ENCODE measurements around the gene ELF5.
A peak's percentile ranks its signal among the peaks of the same experiment; 100 is the strongest.

The ELF5 gene

GRCh38 chr11:34522188-34522587 lies 8.6 kb upstream of the ELF5 start:
- DNase-seq (ENCODE audit: low spot score) = no peak

- DNase-seq (ENCODE audit: low spot score) = no peak
Observed at GRCh38 chr11:34521265-34521664, 7.7 kb upstream of the ELF5 start.

- DNase-seq (ENCODE audit: low spot score) = no peak
Observed at GRCh38 chr11:34519595-34520235, 6.1 kb upstream of the ELF5 start.

DNA sequence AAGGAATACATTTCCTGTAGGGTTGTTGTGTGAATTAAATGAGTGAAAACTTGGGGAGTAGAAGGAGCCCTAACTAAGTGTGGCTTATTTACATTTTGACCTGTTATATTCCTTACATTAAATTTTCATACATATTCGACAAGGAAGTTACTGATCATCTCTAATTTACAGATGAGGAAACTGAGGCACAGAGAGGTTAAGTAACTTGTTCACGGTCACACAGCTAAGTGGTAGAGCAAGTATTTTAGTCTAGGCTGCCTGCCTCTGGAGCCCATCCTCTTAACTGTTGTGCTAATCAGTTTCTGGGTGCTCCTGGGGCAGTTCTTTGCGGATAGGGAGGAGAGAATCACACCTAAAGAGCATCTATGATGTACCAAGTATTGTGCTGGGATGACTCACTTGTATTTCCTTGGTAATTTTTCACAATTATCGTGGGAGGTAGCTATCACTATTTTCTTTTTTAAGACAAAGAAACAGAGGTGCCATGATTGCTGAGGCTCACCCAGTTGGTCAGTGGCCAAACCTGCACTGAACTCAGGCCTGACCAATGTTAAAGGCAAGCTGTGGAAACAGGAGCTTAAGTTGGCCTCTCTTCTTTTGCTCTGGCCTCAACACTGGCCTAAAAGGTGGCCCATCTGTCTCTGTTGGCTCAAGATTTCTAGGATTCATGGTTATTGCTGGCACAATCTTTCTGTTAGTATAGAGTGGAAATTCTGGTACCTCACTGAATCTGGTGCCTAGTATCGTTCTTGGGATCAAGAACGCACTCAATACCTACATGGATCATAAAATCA lies 2.9 kb upstream of the ELF5 start:
- DNase-seq (ENCODE audit: low spot score) = no peak

GRCh38 chr11:34514597-34514996 lies 1.0 kb upstream of the ELF5 start:
- DNase-seq (ENCODE audit: low spot score) = no peak

GRCh38 chr11:34512840-34513681 lies 533 bp downstream of the ELF5 start:
- DNase-seq (ENCODE audit: low spot score) = peak; percentile 42

DNA sequence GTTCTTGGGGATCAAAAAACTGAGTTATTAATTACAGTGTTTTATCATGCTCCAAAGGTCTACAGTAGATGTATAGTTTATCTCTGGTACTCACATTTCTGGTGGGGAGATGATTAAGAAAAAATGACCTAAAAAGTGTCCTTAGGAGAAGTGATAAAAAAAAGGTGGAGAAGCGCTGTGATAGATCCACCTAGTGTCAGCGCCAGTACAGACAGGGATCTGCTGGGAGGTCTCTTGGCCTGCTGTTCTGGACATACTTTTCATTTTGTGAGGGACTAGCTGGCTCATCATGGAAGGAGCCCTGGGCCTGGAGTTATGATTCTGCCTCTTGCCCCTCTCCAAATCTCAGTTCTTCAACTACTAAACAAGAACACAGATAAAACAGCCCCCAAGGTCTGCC lies 2.9 kb downstream of the ELF5 start:
- no peak for DNase-seq (ENCODE audit: low spot score)

DNA sequence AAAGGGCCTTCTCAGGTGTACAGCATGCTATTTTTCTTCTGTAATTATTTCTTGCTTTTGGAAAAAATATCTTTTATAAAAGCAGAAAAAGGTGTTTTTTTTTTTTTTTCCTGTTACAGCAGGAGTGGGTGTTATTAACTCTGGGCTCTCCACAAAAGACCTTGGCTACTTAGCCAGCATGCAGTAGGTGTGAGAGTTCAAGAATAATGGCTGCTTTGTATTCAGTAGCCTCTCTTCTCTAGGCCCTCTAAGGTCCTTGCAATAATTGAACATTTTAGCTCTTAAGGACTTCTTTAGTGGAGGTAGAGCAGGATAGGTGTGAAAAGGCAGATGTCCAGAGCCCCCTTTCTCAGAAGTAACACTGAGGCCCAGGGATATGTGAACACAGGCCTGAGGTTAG lies 3.4 kb downstream of the ELF5 start:
- no peak for DNase-seq (ENCODE audit: low spot score)

DNA sequence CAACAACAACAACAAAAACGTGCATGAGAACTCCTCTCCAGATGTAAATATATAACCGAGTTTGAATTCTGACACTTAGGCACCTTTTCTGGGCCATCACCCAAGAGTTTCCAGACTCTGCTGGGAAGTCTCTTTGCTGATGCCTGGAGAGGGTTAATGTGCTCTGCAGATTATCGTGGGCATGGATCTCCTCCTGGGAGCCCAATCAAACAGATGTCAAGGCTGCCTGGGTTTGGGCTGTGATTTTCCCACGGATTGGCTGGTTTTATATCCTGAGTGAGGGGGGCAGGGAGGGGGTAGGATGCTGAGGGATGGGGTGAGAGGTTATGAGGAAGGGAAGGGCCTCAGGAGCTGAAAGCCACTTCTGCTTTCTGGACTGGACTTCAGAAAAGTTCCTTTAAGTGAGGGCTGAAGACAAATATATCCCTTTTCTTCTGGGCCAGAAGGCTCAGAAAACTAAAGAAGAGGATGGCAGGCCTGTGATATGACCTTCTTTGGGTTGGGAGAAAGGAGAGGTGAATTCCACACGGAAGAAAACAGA lies 4.2 kb downstream of the ELF5 start:
- DNase-seq (ENCODE audit: low spot score) = no peak

DNA sequence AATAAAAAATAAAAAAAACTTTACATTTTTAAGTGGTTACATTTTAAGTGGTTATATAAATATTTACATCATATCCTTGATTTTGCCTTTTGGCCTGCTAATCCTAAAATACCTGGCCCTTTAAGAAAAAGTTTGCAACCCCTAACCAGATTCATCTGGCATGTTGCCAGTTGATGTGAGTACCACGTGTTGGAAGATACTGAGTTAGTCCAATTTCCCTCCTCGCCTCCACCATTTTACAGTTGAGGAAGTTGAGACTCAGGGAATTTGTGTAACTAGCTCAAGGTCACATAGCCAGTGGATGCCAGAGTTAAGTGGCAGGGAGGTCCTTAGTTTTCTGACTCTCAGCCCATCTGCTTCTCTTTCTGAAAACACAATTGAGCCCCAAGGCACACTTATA lies 5.1 kb downstream of the ELF5 start:
- no peak for DNase-seq (ENCODE audit: low spot score)

- no peak for DNase-seq (ENCODE audit: low spot score)
Observed at GRCh38 chr11:34507610-34508009, 6.0 kb downstream of the ELF5 start.

DNA sequence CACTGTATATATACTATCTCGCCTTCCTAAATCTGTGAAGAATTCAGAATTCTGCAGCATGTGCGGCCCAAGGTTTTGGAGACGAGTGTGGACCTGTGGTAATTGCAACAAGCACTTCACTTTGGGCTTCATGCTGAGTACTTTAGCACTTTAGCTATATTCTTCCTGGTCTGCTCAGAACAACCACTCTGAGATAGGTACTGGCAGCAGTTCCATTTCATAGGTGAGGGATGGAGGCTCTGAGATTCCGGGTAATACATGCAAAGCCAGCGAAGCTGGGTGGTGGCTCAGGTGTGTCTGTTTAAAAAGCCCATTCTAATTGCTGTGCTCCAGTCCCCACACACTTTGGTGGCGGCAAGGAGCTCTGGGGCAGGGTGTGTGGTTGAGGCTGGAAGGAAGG lies 6.4 kb downstream of the ELF5 start:
- no peak for DNase-seq (ENCODE audit: low spot score)

GRCh38 chr11:34505874-34506273 lies 7.7 kb downstream of the ELF5 start:
- DNase-seq (ENCODE audit: low spot score) = no peak

- no peak for DNase-seq (ENCODE audit: low spot score)
Observed at GRCh38 chr11:34502949-34503348, 10.6 kb downstream of the ELF5 start.

GRCh38 chr11:34501949-34502348 lies 11.6 kb downstream of the ELF5 start:
- no peak for DNase-seq (ENCODE audit: low spot score)

DNA sequence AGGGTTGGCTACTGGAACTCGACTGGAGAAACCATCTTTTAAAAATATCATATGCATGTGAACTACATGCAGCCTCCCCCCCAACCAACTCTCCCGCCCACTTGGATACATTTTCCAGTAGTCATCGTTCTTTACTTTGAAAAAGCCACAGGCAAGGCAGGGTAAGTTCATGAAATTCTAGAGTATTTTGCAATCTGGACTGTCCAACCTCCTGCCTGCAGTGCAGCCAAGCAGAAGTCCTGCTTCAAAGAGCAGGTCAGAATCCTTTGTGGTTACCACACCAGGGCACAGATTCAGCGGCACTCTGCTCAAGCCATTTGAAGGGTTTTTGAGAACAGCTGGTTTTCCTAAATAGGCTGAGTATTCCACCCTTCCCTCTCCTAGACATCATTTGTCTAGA lies 12.1 kb downstream of the ELF5 start:
- no peak for DNase-seq (ENCODE audit: low spot score)

GRCh38 chr11:34499719-34500500 lies 13.7 kb downstream of the ELF5 start:
- DNase-seq (ENCODE audit: low spot score) = no peak

GRCh38 chr11:34495724-34496377 lies 17.7 kb downstream of the ELF5 start:
- peak; percentile 16 for DNase-seq (ENCODE audit: low spot score)

- no peak for DNase-seq (ENCODE audit: low spot score)
Observed at GRCh38 chr11:34495239-34495723, 18.3 kb downstream of the ELF5 start.

DNA sequence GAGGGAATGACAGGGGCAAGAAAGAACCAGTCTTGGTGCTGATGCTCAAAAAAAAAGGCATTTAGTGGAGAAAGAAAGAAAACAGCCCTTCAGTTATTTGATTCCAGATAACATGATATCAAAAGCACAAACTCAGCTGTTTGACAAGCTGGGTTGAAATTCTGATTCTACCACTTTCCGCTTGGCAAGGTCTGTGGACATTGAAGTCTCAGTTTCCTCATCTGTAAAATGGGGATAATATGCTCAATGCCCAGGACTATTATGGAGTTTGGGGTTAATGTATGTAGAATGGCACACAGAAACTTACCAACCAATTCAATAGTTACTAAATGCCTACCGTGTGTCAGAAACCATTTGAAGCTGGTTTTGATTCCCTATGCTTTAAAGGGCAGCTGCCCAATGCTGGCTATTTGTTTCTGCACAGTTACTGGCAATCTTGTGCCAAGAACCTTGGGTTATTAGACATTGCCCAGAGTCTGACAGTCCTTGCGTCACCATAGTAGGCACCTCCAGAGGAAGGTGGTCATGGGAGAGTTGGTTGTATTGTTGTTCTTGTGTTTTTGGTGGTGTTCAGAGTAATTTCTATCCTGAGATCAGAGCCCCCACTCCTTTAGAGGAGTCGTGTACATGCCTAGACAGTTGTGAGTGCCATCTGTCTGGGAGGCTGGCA lies 19.5 kb downstream of the ELF5 start:
- DNase-seq (ENCODE audit: low spot score) = no peak

GRCh38 chr11:34493468-34493867 lies 20.1 kb downstream of the ELF5 start:
- no peak for DNase-seq (ENCODE audit: low spot score)

All from kidney capillary endothelial cell (primary cell).